HG02885 (cell line): ENCODE measurements around the gene CD207.
A peak's percentile ranks its signal among the peaks of the same experiment; 100 is the strongest.

Experiments
- ATAC-seq: cut with Tn5 transposase; IDR thresholded peaks from one replicate; pipeline ENCODE4 v1.9.1; 2021; ENCODE audit warnings: mild to moderate bottlenecking; ENCODE audit not compliant: unreplicated experiment, poor library complexity

CD207 gene

GRCh38 chr2:70797506-70797905 lies 38.1 kb downstream of the CD207 start:
- ATAC-seq = no peak

GRCh38 chr2:70796262-70796661 lies 39.4 kb downstream of the CD207 start:
- ATAC-seq = no peak

GRCh38 chr2:70795164-70795995 lies 40.2 kb downstream of the CD207 start:
- ATAC-seq = no peak

- no peak for ATAC-seq
These were observed 42.2 kb downstream of the CD207 start for GRCh38 chr2:70793450-70793849.

GRCh38 chr2:70790136-70790828 lies 45.3 kb downstream of the CD207 start, which contains the start of gene FIGLA:
Gene FIGLA (minus strand): TSS chr2:70790643. CDS start chr2:70790638, 5 bp downstream.
- no peak for ATAC-seq

GRCh38 chr2:70789304-70790135 lies 46.1 kb downstream of the CD207 start:
- no peak for ATAC-seq

GRCh38 chr2:70785137-70785911 lies 50.3 kb downstream of the CD207 start:
- ATAC-seq = peak; percentile 64

- no peak for ATAC-seq
These were observed 51.3 kb downstream of the CD207 start for GRCh38 chr2:70784320-70784719.
